HG03066 (cell line): ENCODE results near the gene PNRC1.
"Not testable (repeated sequence)": the region's sequence is repeated elsewhere in the genome, so short reads cannot be mapped to it uniquely, and the experiment has no call there.

Source experiments
- ATAC-seq: cut with Tn5 transposase; IDR thresholded peaks from one replicate; pipeline ENCODE4 v1.9.1; 2021; ENCODE audit warnings: low read depth; ENCODE audit not compliant: unreplicated experiment

PNRC1 gene

GRCh38 chr6:89057759-89058158 lies 22.8 kb upstream of the PNRC1 start:
- no peak for ATAC-seq

- ATAC-seq, result no peak
Measured at GRCh38 chr6:89058627-89059026, 21.9 kb upstream of the PNRC1 start.

DNA sequence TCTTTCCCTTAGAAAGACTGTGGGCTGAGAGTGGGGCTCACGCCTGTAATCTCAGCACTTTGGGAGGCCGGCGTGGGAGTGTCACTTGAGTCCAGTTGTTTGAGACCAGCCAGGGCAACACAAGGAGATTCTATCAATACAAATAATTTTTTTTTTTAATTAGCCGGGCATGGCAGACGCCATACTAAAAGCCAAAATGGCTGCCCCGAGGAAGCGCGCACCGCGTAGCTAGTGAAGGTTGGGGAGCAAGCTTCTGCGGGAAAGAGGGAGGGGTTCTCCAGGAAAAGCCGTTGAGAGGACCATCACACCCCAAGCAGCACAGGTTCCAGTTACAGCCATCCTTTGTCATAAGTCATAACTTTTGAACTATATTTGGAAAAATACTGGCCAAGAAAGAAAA lies 21.3 kb upstream of the PNRC1 start:
- ATAC-seq, result no peak

- no peak for ATAC-seq
Measured at GRCh38 chr6:89063881-89064280, 16.7 kb upstream of the PNRC1 start.

- ATAC-seq, result not testable (repeated sequence)
Measured at GRCh38 chr6:89064931-89065330, 15.6 kb upstream of the PNRC1 start.

DNA sequence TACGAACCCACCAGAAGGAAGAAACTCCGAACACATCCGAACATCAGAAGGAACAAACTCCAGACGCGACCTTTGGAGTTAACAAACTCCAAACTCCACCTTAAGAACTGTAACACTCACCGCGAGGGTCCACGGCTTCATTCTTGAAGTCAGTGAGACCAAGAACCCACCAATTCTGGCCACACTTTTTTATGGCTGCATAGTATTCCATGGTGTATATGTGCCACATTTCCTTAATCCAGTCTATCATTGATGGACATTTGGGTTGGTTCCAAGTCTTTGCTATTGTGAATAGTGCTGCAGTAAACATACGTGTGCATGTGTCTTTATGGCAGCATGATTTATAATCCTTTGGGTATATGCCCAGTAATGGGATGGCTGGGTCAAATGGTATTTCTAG lies 14.4 kb upstream of the PNRC1 start:
- ATAC-seq, result not testable (repeated sequence)

DNA sequence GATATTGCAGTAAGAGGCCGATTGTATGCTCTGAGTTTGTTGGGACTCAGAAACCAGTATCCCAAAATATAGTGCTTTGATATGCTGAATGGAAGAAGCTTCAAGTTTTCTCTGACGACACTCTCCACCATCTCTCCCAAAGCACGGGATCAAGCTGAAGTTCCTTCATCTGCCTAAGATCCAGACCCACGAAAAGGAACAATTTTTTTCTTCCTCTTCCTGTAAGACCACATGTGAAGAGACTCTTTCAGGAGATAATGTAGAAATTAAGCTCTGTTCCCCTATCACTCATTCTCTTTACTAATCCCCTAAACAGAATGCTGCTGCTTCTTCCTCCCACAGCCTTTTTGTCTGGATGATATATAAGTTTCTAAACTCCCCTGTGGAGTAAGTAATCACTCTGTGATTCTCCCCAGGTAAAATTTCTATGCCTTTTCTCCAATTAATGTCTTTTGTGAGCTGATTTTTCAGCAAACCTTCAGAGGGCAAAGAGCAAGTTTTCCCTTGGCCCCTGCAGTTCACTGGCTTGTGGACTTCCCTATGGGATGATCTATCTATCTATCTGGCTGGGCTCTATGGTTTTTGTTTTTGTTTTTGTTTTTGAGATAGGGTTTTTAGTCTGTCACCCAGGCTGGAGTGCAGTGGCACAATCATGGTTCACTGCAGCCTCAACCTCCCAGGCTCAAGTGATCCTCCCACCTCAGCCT lies 13.5 kb upstream of the PNRC1 start:
- no peak for ATAC-seq

DNA sequence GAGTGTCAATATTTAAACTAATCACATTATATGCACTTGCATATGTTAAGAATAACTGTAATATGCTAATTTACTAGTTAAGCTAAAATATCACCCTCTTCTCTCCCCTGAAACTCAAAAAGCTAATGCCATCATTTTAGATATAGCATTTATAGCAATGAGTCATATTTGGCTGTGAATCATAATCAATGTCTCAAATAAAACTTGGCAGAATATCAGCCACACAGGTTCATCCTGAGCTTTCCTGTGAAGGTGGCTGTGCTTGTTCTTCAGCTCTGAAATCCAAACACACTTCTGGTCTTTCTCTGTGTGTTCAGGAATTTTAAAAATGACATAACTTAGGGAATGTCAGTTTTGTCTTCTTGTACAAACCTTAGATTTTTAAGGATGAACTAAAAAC lies 12.8 kb upstream of the PNRC1 start:
- ATAC-seq, result no peak

DNA sequence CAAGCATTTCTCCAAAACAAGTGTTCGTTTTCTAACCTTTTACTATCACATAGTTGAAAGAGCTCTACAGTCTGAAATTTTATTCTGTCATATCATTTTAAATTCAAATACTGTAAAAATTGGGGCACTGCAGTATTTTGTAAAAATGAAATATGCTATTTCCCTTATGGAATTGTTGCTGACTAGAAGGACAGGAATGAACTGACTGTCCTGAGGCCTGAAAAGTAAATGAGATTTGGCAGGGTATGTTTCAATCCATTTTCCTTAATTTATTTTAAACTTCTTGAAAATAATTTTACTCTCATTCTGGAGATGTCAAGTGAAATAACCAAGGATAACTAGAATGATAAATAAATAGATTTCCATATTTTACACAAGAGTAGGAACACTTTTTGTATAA lies 11.9 kb upstream of the PNRC1 start:
- ATAC-seq, result no peak

DNA sequence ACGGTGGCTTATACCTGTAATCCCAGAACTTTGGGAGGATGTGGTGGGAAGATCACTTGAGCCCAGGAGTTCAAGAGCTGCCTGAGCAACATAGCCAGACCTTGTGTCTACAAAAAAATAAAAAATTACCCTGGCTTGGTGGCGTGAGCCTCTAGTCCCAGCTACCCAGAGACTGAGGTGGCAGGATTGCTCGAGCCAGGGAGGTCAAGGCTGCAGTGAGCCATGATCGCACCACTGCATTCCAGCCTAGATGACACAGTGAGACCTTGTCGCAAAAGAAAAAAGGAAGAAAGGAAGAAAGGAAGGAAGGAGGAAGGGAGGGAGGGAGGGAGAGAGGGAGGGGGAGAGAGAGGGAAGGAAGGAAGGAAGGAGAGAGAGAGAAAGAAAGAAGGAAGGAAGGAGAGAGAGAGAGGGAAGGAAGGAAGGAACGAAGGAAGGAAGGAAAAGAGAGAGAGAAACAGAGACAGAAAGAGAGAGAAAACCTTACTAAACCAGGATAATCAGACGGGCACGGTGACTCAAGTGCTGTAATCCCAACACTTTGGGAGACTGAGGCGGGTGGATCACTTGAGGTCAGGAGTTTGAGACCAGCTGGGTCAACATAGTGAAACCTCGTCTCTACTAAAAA lies 10.9 kb upstream of the PNRC1 start:
- ATAC-seq, result no peak

DNA sequence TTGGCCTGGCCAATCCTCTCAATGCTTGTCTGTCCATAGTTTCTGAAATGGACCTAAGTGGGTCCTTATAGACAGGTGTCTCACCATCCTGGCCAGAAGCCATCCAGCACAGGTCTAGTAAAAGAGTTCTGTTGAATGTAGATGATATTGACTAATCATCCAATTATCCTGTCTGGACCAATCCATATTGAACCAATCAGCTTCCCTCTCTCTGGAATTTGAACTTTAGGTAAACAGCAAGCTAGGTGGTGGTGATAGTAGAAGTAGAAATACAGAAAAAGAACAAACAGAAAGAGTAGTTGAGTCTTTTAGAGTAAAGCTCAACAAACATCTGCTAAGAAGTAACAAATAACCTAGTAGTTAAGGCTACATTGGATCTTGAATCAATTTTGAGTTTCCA lies 9.5 kb upstream of the PNRC1 start:
- ATAC-seq, result no peak

GRCh38 chr6:89073014-89073620 lies 7.4 kb upstream of the PNRC1 start:
- no peak for ATAC-seq

DNA sequence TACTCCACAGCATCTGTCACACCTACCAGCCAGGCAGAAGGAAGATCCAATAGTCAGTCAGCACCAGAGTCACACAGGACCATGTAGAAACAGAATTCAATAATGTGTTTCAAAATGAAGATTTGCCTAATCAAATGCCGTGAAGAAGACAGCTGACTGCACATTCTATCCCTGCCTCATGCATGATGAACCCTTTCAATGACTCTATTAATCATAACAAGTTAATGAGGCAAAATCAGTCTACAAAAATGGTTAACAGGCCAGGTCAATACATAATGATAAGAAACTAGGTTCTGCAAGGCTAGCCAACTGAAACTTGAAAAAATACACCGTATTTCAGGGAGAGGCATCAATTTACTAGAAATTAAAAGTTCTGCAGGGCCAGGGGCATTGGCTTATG lies 6.7 kb upstream of the PNRC1 start:
- no peak for ATAC-seq

DNA sequence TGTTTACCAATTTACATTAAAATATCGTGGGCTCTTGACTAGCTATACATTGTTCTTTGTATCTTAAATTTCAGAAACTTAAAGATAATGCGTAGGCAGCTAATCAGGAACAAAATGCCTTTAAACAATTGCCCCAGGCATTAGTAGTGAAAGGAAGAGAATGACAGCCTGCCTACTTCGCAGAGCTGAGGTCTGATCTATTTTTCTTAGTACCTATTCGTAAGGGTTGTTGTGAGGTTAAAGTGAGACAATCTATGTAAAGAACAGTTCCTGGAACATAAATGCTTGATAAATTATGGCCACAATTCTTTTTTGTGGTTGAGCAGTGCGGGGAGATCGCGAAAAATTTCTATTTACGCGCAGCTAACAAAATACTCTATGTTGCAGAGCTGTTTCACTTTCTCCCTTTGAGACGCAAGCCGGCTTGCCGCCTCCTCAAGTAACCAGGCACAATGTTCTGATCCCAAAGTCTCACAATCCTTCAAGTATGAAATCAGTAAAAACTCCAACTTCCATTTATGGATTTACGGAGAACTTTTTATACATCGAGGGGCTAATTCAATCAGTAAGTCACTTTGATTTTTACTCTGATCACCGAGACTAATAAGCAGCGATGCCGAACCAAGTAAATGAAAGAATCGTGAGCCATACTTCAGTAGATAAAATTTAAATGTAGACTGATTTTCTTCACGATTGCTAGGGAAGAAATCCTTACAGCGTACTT lies 878 bp upstream of the PNRC1 start:
- ATAC-seq, result no peak

- peak; percentile 11 for ATAC-seq
Measured at GRCh38 chr6:89081129-89081422, 525 bp downstream of the PNRC1 start.

GRCh38 chr6:89081423-89082322 lies 1.1 kb downstream of the PNRC1 start:
- ATAC-seq, result peak; percentile 55

DNA sequence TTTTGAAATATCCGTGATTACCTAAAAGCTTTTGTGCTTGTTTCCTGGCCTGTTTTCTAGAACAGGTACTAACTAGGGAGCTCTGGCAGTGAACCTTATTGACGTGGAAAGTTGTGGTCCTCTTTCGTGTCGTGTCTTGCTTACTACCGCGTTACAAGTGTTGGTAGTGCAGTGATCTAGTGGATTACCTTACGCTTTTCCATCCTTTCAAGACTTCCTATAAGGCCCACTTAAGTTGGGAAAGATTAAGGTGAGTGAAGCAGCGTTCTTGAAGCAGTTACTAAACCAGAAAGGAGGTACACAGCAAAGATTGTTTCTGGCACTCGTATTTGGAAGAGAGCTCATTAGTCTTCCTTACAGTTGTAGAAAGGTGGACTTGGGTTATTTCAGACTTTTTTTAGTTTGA lies 1.9 kb downstream of the PNRC1 start:
- no peak for ATAC-seq

- no peak for ATAC-seq
Measured at GRCh38 chr6:89084542-89084941, 4.0 kb downstream of the PNRC1 start.

GRCh38 chr6:89084954-89085353 lies 4.4 kb downstream of the PNRC1 start:
- ATAC-seq, result no peak

- no peak for ATAC-seq
Measured at GRCh38 chr6:89085409-89086205, 5.1 kb downstream of the PNRC1 start.
